K562 (cell line): ENCODE data around the gene GRIPAP1. TPM values are rescaled to one million over a fixed set of nuclear protein-coding genes. Genes with fewer than 3 reads are reported as not detected.

Experiments
- ARID2 ChIP-seq: fragments of 450-650 bp; IDR thresholded peaks from 2 replicates; pipeline ENCODE4 v1.6.1; 2017; ENCODE audit warnings: antibody characterized with exemption, mild to moderate bottlenecking
- ATF7 ChIP-seq: fragments of 450-650 bp; IDR thresholded peaks from 2 replicates; pipeline ENCODE4 v1.7.1; 2014; ENCODE audit warnings: mild to moderate bottlenecking, moderate library complexity
- CBFA2T3 ChIP-seq: fragments of 450-650 bp; IDR thresholded peaks from 2 replicates; pipeline ENCODE4 v1.6.1; 2017
- CEBPB ChIP-seq: fragments of 450-650 bp; IDR thresholded peaks from 2 replicates; pipeline ENCODE4 v1.6.1; 2016; ENCODE audit warnings: missing genetic modification characterization, missing compliant biosample characterization
- CREM ChIP-seq: IDR thresholded peaks from 2 replicates; pipeline ENCODE4 v1.6.1; 2014; ENCODE audit warnings: antibody characterized with exemption, low read depth
- CXXC5 ChIP-seq: fragments of 250-450 bp; sonication (Bioruptor Pico); IDR thresholded peaks from 2 replicates; pipeline ENCODE4 v1.8.0; 2022; ENCODE audit warnings: inconsistent platforms, mild to moderate bottlenecking, moderate library complexity
- FOXJ2 ChIP-seq: fragments of 200-800 bp; sonication (Bioruptor generic); IDR thresholded peaks from 2 replicates; pipeline ENCODE4 v1.6.1; 2016; ENCODE audit warnings: missing genetic modification characterization, missing compliant biosample characterization
- FOXM1 ChIP-seq, 2 experiments: fragments of 450-650 bp in 1 of 2; sonication (generic) in 1 of 2; formaldehyde crosslinking in 1 of 2; IDR thresholded peaks; 2 replicates each; pipeline versions ENCODE4 v1.6.1 to v1.9.0; 2017 to 2022; ENCODE audit warnings: low read depth in 2 of 2, mild to moderate bottlenecking in 2 of 2, missing genetic modification reagents in 1 of 2, moderate library complexity in 1 of 2
- HDAC2 ChIP-seq: fragments of 450-650 bp; IDR thresholded peaks from 2 replicates; pipeline ENCODE4 v1.6.1; 2016; ENCODE audit warnings: mild to moderate bottlenecking
- MAZ ChIP-seq, 2 experiments: fragments of 450-650 bp in 1 of 2; sonication (generic) in 1 of 2; formaldehyde crosslinking; IDR thresholded peaks in 1 of 2; conservative IDR thresholded peaks in 1 of 2; 2 replicates each; pipeline versions ENCODE4 v1.4.0 to v1.5.0; 2020; ENCODE audit warnings: mild to moderate bottlenecking in 1 of 2, missing genetic modification reagents in 1 of 2
- MED1 ChIP-seq: sonication (generic); formaldehyde crosslinking; IDR thresholded peaks from 2 replicates; pipeline ENCODE4 v1.8.1; 2023; ENCODE audit warnings: missing genetic modification reagents, borderline replicate concordance
- MYNN ChIP-seq, 2 experiments: sonication (generic); formaldehyde crosslinking in 1 of 2; IDR thresholded peaks; 2 replicates each; pipeline versions ENCODE4 v1.5.0 to v1.6.1; 2016 to 2020; ENCODE audit warnings: antibody characterized with exemption in 1 of 2, missing genetic modification reagents in 1 of 2
- NCOR1 ChIP-seq: fragments of 450-650 bp; IDR thresholded peaks from 2 replicates; pipeline ENCODE4 v1.6.1; 2016; ENCODE audit warnings: mild to moderate bottlenecking, moderate library complexity
- NFIC ChIP-seq: fragments of 450-650 bp; IDR thresholded peaks from 2 replicates; pipeline ENCODE4 v1.6.1; 2017; ENCODE audit warnings: mild to moderate bottlenecking, inconsistent platforms
- NRF1 ChIP-seq, 2 experiments: fragments of 450-650 bp; IDR thresholded peaks in 1 of 2; conservative IDR thresholded peaks in 1 of 2; 2 replicates each; pipeline ENCODE4 v1.6.1; 2014; ENCODE audit warnings: mild to moderate bottlenecking in 2 of 2
- PML ChIP-seq: IDR thresholded peaks from 2 replicates; pipeline ENCODE4 v1.6.1; 2012; ENCODE audit warnings: low read length, inconsistent platforms
- POLR2A ChIP-seq: fragments of 450-650 bp; conservative IDR thresholded peaks from 2 replicates; pipeline ENCODE4 v1.6.1; 2016
- RBFOX2 ChIP-seq: fragments of 200-400 bp; formaldehyde crosslinking; IDR thresholded peaks from 2 replicates; pipeline ENCODE4 v1.6.1; 2017; ENCODE audit warnings: low read depth, mild to moderate bottlenecking, low read length, moderate library complexity
- SMARCA4 ChIP-seq: fragments of 450-650 bp; IDR thresholded peaks from 2 replicates; pipeline ENCODE4 v1.6.1; 2016
- SMARCE1 ChIP-seq: fragments of 450-650 bp; IDR thresholded peaks from 2 replicates; pipeline ENCODE4 v1.7.1; 2016; ENCODE audit warnings: mild to moderate bottlenecking
- SRF ChIP-seq, 2 experiments: fragments of 250-450, 450-650 bp in 1 of 2; sonication (Bioruptor Pico) in 1 of 2; sonication (generic) in 1 of 2; formaldehyde crosslinking; IDR thresholded peaks; 2 replicates each; pipeline versions ENCODE4 v1.5.0 to v1.5.1; 2020 to 2022; ENCODE audit warnings: mild to moderate bottlenecking in 1 of 2, missing genetic modification reagents in 1 of 2
- TAL1 ChIP-seq: fragments of 450-650 bp; IDR thresholded peaks from 2 replicates; pipeline ENCODE4 v1.6.1; 2016; ENCODE audit warnings: mild to moderate bottlenecking
- polyA plus RNA-seq, 8 experiments: library from polyadenylated mRNA; depleted of rRNA in 4 of 8; stranded (reverse) in 5 of 8; unstranded in 3 of 8; fragments of >200 nt; fragmentation: Nextera tagmentation in 2 of 8; fragmentation: Illumina TruSeq in 1 of 8; extraction: Ambion mirVana in 2 of 8; extraction: Trizol in 1 of 8; gene quantifications; 2 replicates each; pipeline versions ENCODE4 v1.2.1 to v1.2.3, GENCODE V29; 2011 to 2014; ENCODE audit warnings: inconsistent platforms in 1 of 8, missing spikeins in 1 of 8
- total RNA-seq, 7 experiments: library from RNA; depleted of rRNA in 6 of 7; stranded (reverse); fragments of >200 nt in 6 of 7; fragmentation: Illumina TruSeq in 2 of 7; extraction: Trizol in 2 of 7; gene quantifications; 2 replicates each; pipeline versions ENCODE4 v1.2.1 to v1.2.3, GENCODE V29; 2011 to 2021; ENCODE audit warnings: low replicate concordance in 1 of 7
- TF ChIP-seq, protein P1 (sequence below): fragments of 450-650 bp; IDR thresholded peaks from 2 replicates; pipeline ENCODE4 v1.6.1; 2017; ENCODE audit warnings: mild to moderate bottlenecking, moderate library complexity
- TF ChIP-seq, protein P2 (sequence below): fragments of 450-650 bp; IDR thresholded peaks from 2 replicates; pipeline ENCODE4 v1.6.1; 2018; ENCODE audit not compliant: partially characterized antibody
- TF ChIP-seq, protein P3 (sequence below): sonication (generic); formaldehyde crosslinking; IDR thresholded peaks from 2 replicates; pipeline ENCODE4 v1.8.0; 2022; ENCODE audit warnings: missing genetic modification reagents, mild to moderate bottlenecking, moderate library complexity, borderline replicate concordance

Gene GRIPAP1
- total and polyA plus RNA-seq, 9 of the 15 experiments (the other 6 are each of a cell fraction or from before 2014, with no cell fraction given), result 4.1 to 41.6 (median 24.0) TPM

DNA sequence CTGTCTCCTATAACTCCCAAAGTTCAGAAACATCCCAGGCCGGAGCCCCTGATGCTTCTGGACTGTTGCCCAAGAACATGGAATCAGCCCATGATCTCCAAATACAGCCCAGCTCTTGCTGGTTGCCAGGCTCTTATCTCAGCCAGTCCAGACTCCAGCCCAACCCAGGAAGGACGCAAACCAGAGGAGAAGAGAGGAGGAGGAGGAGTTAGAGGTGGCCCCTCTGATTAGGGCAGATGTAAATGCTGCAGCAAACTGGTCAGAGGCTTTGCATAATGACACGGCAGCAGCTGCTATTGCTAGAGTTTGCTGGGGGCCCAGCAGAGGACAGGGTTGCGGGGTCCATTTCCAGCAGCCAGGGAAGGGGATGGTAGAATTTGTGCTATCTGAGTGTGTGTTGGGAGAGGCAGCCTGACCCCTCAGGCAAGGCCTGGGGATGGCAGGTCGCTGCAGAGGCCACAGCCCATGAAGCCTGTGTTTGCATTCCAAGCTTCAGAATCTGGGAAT lies 40.4 kb downstream of the GRIPAP1 start (continued):
- peak; percentile 58; the same call in 1 of the 2 replicates for TF ChIP-seq FOXM1 (IDR thresholded peaks at IDR 0.05; ENCODE audit: low read depth)
- no peak for TF ChIP-seq FOXM1 (CRISPR knock-in tag; IDR thresholded peaks at IDR 0.05; ENCODE audit: low read depth)
- peak; percentile 67 for TF ChIP-seq CREM
- peak; percentile 94 for TF ChIP-seq CBFA2T3
- peak; percentile 54 for TF ChIP-seq ATF7
- peak; percentile 88 for TF ChIP-seq NCOR1
- TF ChIP-seq, protein P1, sequence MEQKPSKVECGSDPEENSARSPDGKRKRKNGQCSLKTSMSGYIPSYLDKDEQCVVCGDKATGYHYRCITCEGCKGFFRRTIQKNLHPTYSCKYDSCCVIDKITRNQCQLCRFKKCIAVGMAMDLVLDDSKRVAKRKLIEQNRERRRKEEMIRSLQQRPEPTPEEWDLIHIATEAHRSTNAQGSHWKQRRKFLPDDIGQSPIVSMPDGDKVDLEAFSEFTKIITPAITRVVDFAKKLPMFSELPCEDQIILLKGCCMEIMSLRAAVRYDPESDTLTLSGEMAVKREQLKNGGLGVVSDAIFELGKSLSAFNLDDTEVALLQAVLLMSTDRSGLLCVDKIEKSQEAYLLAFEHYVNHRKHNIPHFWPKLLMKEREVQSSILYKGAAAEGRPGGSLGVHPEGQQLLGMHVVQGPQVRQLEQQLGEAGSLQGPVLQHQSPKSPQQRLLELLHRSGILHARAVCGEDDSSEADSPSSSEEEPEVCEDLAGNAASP, result no peak
- TF ChIP-seq NFIC, result peak; percentile 93
- TF ChIP-seq SRF (CRISPR knock-in tag; IDR thresholded peaks at IDR 0.05), result 0 out of 4 replicates have a peak, but pooled peaks of 1 of the 2 experiments have one; percentile 18
- TF ChIP-seq SMARCA4, result peak; percentile 86
- no peak for TF ChIP-seq MED1 (CRISPR knock-in tag)
- TF ChIP-seq, protein P2, sequence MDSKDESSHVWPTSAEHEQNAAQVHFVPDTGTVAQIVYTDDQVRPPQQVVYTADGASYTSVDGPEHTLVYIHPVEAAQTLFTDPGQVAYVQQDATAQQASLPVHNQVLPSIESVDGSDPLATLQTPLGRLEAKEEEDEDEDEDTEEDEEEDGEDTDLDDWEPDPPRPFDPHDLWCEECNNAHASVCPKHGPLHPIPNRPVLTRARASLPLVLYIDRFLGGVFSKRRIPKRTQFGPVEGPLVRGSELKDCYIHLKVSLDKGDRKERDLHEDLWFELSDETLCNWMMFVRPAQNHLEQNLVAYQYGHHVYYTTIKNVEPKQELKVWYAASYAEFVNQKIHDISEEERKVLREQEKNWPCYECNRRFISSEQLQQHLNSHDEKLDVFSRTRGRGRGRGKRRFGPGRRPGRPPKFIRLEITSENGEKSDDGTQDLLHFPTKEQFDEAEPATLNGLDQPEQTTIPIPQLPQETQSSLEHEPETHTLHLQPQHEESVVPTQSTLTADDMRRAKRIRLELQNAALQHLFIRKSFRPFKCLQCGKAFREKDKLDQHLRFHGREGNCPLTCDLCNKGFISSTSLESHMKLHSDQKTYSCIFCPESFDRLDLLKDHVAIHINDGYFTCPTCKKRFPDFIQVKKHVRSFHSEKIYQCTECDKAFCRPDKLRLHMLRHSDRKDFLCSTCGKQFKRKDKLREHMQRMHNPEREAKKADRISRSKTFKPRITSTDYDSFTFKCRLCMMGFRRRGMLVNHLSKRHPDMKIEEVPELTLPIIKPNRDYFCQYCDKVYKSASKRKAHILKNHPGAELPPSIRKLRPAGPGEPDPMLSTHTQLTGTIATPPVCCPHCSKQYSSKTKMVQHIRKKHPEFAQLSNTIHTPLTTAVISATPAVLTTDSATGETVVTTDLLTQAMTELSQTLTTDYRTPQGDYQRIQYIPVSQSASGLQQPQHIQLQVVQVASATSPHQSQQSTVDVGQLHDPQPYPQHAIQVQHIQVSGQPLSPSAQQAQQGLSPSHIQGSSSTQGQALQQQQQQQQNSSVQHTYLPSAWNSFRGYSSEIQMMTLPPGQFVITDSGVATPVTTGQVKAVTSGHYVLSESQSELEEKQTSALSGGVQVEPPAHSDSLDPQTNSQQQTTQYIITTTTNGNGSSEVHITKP, result peak; percentile 60
- TF ChIP-seq NRF1 (conservative IDR thresholded peaks at IDR 0.05 in 1 of 2, IDR thresholded peaks at IDR 0.05 in 1 of 2), result peak in 1 of 2 experiments; percentile 44; a peak in 2 of 4 replicates
- TF ChIP-seq RBFOX2, result peak; percentile 47; the same call in 1 of the 2 replicates
- peak; percentile 82 for TF ChIP-seq SMARCE1
- peak; percentile 45; the same call in 1 of the 2 replicates for TF ChIP-seq PML
- peak; percentile 86 for TF ChIP-seq TAL1
- TF ChIP-seq, protein P3, sequence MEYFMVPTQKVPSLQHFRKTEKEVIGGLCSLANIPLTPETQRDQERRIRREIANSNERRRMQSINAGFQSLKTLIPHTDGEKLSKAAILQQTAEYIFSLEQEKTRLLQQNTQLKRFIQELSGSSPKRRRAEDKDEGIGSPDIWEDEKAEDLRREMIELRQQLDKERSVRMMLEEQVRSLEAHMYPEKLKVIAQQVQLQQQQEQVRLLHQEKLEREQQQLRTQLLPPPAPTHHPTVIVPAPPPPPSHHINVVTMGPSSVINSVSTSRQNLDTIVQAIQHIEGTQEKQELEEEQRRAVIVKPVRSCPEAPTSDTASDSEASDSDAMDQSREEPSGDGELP (CRISPR knock-in tag), result peak; percentile 81
- 0 out of 2 replicates have a peak, but pooled peaks have one; percentile 34 for TF ChIP-seq POLR2A
- peak; percentile 77 for TF ChIP-seq CEBPB (tag)
- no peak for TF ChIP-seq ARID2
- TF ChIP-seq HDAC2, result peak; percentile 45; the same call in 1 of the 2 replicates
- TF ChIP-seq MAZ (CRISPR knock-in tag; conservative IDR thresholded peaks at IDR 0.05 in 1 of 2, IDR thresholded peaks at IDR 0.05 in 1 of 2), result peak in 1 of 2 experiments; percentile 51; a peak in 1 of 4 replicates
- TF ChIP-seq CXXC5 (CRISPR knock-in tag), result 0 out of 2 replicates have a peak, but pooled peaks have one; percentile 34
- TF ChIP-seq FOXJ2 (tag), result 0 out of 2 replicates have a peak, but pooled peaks have one; percentile 40
- TF ChIP-seq MYNN (IDR thresholded peaks at IDR 0.05), result peak; percentile 59
- TF ChIP-seq MYNN (CRISPR knock-in tag; IDR thresholded peaks at IDR 0.05), result no peak
